ENCODE measurements around the gene SSBP3.

- no peak for TF ChIP-seq CTCF (IDR thresholded peaks at IDR 0.05)
- no peak for TF ChIP-seq POLR2A (IDR thresholded peaks at IDR 0.05)
These were observed 53.4 kb downstream of the SSBP3 start for GRCh38 chr1:54352755-54353154.
